WERI-Rb-1 (cell line): ENCODE measurements around the gene WDR5.

Experiments used
- DNase-seq: peaks from one replicate; pipeline ENCODE4 v3.0.0-alpha.2; 2020
- H3K27ac ChIP-seq: fragments of 250-450 bp; sonication (Bioruptor Pico); 2 replicates; pipeline ENCODE4 v1.5.1; 2020; ENCODE audit warnings: mild to moderate bottlenecking, moderate library complexity
- H3K27me3 ChIP-seq: fragments of 250-450 bp; sonication (Bioruptor Pico); 2 replicates; pipeline ENCODE4 v1.5.1; 2021; ENCODE audit warnings: mild to moderate bottlenecking, low read depth, moderate library complexity; ENCODE audit not compliant: insufficient read depth, severe bottlenecking
- H3K36me3 ChIP-seq: fragments of 250-450 bp; sonication (Bioruptor Pico); 2 replicates; pipeline ENCODE4 v1.5.1; 2020; ENCODE audit warnings: mild to moderate bottlenecking, moderate library complexity
- H3K4me3 ChIP-seq: 2 replicates; pipeline ENCODE4 v1.5.1; 2011; ENCODE audit warnings: low read depth, mild to moderate bottlenecking, control low read depth, low read length
- H3K9me3 ChIP-seq: fragments of 250-450 bp; sonication (Bioruptor Pico); 2 replicates; pipeline ENCODE4 v1.5.1; 2021; ENCODE audit warnings: mild to moderate bottlenecking, moderate library complexity; ENCODE audit not compliant: severe bottlenecking
- TF ChIP-seq, protein P1 (sequence below): IDR thresholded peaks from 2 replicates; pipeline ENCODE4 v1.5.1; 2011; ENCODE audit warnings: low read depth, mild to moderate bottlenecking, control low read depth, inconsistent platforms, low read length

WDR5 gene

DNA sequence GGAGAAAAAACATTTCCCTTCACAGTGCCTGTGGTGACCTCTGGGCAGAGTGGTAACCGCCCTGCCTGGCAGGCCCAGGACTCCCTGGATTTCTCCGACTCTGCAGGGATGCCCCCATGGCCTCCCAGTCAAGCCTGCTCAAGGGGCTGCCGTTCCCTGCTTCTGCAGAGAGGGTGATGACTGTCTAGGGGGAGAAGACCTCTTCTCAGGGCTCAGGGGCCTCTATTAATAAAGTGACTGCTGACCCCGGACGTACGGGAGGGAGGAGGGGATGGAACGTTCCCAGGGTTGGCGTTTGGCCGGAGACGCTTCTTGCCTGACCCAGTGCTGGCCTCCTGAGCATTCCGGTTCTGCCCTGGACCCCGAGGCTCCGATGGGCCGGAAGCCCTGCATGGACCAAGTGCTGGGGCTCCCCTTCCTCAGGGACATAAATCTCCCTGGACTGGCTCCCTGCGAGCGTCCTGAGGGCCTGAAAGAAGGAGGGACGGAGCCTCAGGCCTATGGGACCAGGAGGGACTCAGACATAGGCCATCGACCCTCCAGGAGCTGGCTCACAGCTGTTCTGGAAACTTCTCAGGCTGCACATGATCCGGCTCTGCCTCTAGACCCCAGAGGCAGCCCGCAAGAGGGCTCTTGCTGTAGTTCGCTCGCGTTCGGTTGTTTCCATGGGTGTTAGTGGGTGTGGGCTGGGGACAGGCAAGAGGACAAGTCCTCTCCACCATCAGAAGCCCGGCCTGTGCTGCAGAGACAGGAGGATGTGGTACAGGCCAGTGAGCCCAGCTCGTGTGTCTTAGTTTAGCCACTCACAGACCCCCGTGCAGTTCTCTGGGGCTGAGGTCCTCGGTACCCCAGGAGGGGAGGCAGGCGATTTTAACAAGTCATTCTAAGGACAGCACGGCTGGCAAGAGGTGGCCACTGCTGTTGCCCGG lies 36.6 kb downstream of the WDR5 start:
- Histone ChIP-seq H3K27ac (no peak overlapping the region), H3K27me3 (no peaks in the 10 kb centered on the region), H3K9me3 (peaks cover 5% of the 10 kb centered on the region), H3K4me3 (no peak overlapping the region), H3K36me3 (no peaks in the 10 kb centered on the region)
- no peak for DNase-seq
- TF ChIP-seq, protein P1, sequence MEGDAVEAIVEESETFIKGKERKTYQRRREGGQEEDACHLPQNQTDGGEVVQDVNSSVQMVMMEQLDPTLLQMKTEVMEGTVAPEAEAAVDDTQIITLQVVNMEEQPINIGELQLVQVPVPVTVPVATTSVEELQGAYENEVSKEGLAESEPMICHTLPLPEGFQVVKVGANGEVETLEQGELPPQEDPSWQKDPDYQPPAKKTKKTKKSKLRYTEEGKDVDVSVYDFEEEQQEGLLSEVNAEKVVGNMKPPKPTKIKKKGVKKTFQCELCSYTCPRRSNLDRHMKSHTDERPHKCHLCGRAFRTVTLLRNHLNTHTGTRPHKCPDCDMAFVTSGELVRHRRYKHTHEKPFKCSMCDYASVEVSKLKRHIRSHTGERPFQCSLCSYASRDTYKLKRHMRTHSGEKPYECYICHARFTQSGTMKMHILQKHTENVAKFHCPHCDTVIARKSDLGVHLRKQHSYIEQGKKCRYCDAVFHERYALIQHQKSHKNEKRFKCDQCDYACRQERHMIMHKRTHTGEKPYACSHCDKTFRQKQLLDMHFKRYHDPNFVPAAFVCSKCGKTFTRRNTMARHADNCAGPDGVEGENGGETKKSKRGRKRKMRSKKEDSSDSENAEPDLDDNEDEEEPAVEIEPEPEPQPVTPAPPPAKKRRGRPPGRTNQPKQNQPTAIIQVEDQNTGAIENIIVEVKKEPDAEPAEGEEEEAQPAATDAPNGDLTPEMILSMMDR: no peak

GRCh38 chr9:134173127-134174072 lies 37.5 kb downstream of the WDR5 start:
- TF ChIP-seq, protein P1: no peak
- Histone ChIP-seq H3K27ac (no peak overlapping the region), H3K4me3 (no peak overlapping the region), H3K27me3 (no peaks in the 10 kb centered on the region), H3K36me3 (no peaks in the 10 kb centered on the region), H3K9me3 (peaks cover 5% of the 10 kb centered on the region)
- DNase-seq: no peak

DNA sequence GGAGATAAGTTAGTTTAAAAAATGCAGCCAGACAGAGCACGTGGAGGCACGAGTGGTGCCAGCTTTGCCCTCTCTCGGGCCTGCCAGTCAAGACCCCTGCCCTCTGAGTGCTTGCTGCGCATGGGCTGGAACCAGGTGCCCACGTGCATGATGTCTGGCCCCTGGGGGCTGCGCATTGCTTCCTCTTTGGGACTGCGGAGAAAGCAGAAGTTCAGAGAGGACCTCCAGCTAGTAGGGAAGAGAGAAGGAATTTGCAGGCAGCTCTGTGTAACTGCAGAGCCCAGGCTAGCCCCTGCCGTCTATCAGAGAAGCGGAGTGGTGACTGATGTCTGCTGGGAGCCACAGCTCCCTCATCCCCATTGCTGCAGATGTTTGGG lies 38.2 kb downstream of the WDR5 start:
- Histone ChIP-seq H3K36me3 (no peaks in the 10 kb centered on the region), H3K4me3 (no peak overlapping the region), H3K27me3 (no peaks in the 10 kb centered on the region), H3K9me3 (no peaks in the 10 kb centered on the region), H3K27ac (no peak overlapping the region)
- TF ChIP-seq, protein P1: no peak
- DNase-seq: no peak

DNA sequence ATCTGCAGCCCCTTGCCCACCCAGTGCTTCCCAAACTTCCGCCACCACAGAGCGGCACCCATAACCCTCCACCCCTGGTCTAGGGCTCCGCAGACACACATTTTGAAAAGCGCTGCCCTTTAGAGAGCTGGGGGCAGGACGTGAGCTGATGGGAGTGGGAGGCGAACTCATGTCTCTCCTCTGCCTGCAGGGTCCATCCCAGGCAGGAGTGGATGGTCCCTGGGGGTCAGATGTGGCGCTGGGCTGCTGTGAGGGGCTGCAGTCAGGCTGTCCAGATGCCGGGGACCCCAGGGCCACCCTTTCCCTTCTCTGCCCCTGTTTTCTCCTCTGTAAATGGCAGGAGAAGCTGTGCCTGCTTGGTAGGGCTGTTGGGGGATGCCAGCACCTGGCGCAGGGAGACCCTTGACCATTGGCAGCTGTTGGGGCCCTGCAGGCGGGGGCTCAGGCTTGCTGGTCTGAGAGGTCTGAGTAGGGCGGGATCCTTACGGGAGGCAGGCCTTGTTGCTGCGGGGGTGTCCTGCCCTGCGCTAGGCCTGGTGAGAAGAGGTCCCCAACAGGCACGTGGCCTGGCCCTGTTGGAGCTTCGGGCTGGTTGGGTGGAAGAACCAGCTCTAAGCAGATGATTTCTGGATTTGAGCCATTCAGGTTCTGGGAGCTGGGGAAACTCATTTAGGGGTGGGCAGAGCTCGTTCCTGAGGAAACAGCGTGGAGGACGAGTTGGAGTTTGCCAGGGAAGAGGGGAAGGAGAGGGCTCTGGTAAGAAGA lies 38.8 kb downstream of the WDR5 start:
- no peaks in the 10 kb centered on the region for H3K36me3 ChIP-seq
- H3K9me3 ChIP-seq: no peaks in the 10 kb centered on the region
- no peaks in the 10 kb centered on the region for H3K27me3 ChIP-seq
- DNase-seq: no peak
- no peak overlapping the region for H3K4me3 ChIP-seq
- H3K27ac ChIP-seq: no peak overlapping the region
- TF ChIP-seq, protein P1: no peak

DNA sequence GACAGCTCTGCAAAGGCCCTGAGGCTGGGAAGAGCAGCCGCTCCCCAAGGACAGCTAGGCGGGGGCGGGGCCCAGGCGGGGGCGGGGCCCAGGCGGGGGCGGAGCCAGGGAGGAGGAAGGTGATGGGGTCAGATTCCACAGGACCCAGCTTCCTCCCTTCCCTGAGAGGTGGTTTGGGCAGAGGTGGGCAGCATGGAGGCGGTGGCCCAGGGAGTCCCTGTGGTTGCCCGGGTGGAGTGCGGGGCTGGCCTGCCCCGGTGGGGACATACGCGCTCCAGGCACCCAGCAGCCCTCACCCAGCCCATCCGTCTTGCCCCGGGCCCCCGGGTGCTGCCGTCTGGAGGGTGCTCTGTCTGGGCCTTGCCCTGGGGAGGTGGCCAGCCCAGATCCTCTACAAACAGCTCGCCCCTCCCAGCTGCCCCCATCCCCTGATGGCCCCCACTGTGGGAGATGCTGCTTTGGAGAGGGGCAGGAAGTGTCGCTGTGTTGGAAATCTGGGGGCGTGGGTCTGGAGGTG lies 39.5 kb downstream of the WDR5 start:
- TF ChIP-seq, protein P1: no peak
- Histone ChIP-seq H3K9me3 (no peaks in the 10 kb centered on the region), H3K36me3 (no peaks in the 10 kb centered on the region), H3K27ac (no peak overlapping the region), H3K27me3 (no peaks in the 10 kb centered on the region), H3K4me3 (no peak overlapping the region)
- DNase-seq: peak; percentile 32
